Omental fat pad (tissue), 4 donors: ENCODE measurements around the gene RBMS3. TPM values are rescaled to one million over a fixed set of nuclear protein-coding genes. Genes with fewer than 3 reads are reported as not detected.

Source experiments
- ATAC-seq: fragments of 150-250 bp; one replicate; pipeline ENCODE4 v1.9.1; 2016; ENCODE audit warnings: mild to moderate bottlenecking, moderate library complexity; ENCODE audit not compliant: low FRiP score
- DNase-seq: peaks from one replicate; pipeline ENCODE4 v3.0.0-alpha.2; 2019; ENCODE audit warnings: low spot score
- CTCF ChIP-seq, 3 donors: fragments of 450-650 bp; IDR thresholded peaks; one replicate each; pipeline ENCODE4 v1.5.1; 2016 to 2017; ENCODE audit warnings: antibody characterized with exemption in 3 of 3, mild to moderate bottlenecking in 3 of 3, moderate library complexity in 2 of 3
- total RNA-seq, 4 donors: library from RNA; depleted of rRNA; stranded (reverse); fragments of >200 nt; gene quantifications; one replicate each; pipeline ENCODE4 v1.1.0, GENCODE V29; 2016

The RBMS3 gene
- total RNA-seq, 4 donors from 2014 or later = 61.5 to 185 (median 120) TPM

DNA sequence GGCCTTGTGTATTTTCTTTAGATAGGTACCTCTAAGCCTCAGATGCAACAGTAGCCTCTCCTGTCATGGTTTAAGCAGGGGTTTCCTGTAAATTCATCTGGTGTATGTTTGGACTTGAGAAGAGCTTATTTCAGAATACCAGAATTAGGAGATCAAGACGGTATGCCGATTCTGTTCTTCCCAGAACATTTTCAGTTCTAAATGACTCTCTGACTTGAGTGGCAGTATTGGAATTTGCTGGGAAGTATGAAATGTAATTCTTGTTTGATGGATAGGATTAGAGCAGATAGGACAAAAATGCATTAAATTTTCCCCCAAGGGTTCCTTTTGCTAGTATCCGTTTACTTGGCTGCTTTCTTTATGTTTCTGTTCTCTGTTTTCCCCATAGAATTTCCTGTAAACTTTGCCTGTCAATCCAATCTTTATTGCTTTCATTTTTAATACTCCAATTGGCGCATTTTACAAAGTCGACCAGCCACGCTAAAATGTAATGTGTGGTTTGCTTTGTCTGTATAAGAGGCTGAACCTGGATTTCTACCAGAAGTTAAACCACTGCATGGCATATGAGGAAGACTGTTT lies 612.2 kb downstream of the RBMS3 start:
- DNase-seq (no peak), ATAC-seq (no peak)
- no peak for TF ChIP-seq CTCF (IDR thresholded peaks at IDR 0.05)

- no peak for ATAC-seq
- DNase-seq = no peak
- no peak for TF ChIP-seq CTCF (IDR thresholded peaks at IDR 0.05)
These were observed 616.0 kb downstream of the RBMS3 start for GRCh38 chr3:29896856-29897255.

GRCh38 chr3:29898171-29898965 lies 617.5 kb downstream of the RBMS3 start:
- ATAC-seq (no peak), DNase-seq (no peak)
- TF ChIP-seq CTCF (IDR thresholded peaks at IDR 0.05) = no peak

DNA sequence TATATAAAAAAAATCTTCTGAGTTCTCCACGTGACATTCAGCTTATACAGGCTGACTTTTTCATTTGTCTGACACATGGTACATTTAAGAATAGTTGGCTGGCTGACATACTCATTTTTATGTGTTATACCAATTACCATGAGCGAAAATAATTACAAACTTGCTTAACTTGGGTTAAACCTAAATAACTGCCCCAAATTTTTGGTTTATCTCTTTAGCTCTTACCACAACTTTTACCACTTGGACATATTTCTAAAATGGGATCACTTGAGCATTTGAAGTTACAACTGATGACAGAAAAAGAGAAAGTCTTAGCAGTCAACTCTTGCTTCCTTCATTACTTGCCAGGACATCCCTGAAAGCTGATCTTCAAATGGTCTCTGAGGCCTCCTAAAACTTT lies 618.1 kb downstream of the RBMS3 start:
- no peak for DNase-seq
- no peak for ATAC-seq
- TF ChIP-seq CTCF (IDR thresholded peaks at IDR 0.05) = no peak

DNA sequence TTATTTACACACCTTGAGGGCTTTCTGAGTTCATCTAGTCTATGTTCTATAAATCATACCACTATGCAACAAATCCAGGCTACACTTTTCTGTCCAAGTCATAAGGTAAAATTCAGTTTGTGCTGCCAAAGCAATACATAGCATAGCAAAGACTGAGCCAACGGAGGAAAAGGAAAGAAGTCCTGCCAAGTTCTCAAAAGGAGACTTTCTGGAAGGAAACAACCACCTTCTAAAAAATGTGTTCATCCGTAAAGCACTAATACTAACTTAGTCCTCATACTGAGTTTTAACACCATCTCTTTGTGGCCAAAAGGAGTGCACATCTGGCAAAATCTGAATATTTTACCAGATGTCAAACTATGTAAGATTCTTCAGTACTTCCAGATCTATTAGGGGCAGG lies 620.2 kb downstream of the RBMS3 start:
- no peak for ATAC-seq
- DNase-seq = no peak
- no peak for TF ChIP-seq CTCF (IDR thresholded peaks at IDR 0.05)

DNA sequence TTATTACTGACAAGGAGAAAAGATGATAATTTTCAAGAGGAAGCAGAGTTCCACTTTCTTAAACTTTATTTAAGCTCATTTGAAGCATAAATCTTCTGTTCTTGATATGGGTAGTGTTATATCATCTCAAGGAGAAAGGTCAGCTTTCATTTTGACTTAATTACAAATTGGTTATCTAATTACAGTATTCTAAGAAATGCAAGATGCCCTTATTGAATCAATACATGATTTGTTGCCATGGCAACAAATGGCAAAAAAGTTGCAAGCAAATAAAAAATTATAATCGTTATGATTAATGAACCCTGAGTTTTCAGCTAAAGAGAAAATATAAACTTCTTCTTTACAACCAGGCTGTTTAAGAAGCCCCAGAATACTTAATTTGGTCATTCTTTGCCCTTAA lies 622.7 kb downstream of the RBMS3 start:
- ATAC-seq = no peak
- DNase-seq = no peak
- no peak for TF ChIP-seq CTCF (IDR thresholded peaks at IDR 0.05)

- no peak for TF ChIP-seq CTCF (IDR thresholded peaks at IDR 0.05)
- ATAC-seq = no peak
- no peak for DNase-seq
These were observed 626.0 kb downstream of the RBMS3 start for GRCh38 chr3:29906906-29907305.
